ENCODE data around the gene ARRB2. TPM values are rescaled to one million over a fixed set of nuclear protein-coding genes. Genes with fewer than 3 reads are reported as not detected.

Gene ARRB2
- total RNA-seq, 1 donor from 2014 or later = 335 TPM

GRCh38 chr17:4744999-4745969 lies 34.9 kb downstream of the ARRB2 start:
- intact Hi-C loops (cut with micrococcal nuclease) = no loop called here

GRCh38 chr17:4747847-4748246 lies 37.4 kb downstream of the ARRB2 start:
- intact Hi-C loops (cut with micrococcal nuclease) = loop anchor here (1.0 to 2.0 kb wide), 3 partner anchors 8 to 605 kb away; partner anchors contain the start of genes CYB5D2 and ZZEF1

DNA sequence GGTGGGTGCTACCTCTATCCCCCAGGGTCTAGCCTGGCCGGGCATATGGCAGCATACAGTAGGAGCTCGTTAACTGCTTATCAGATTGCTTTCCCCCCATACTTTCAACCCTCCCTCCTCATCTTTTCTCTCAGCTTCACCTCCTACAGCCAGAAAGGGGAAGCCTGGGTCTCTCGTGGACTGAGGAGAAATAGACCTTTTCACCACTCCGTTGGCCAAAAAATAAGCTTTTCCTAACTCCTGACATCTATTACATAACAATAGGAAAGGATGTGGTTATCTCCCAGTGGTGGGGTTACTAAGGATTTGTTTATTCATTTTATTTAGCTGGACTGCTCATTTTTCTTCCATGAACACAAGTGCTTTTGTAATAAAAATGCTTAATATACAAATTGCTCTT lies 38.3 kb downstream of the ARRB2 start:
- intact Hi-C loops (cut with micrococcal nuclease) = loop anchor here (1.0 to 2.0 kb wide), 3 partner anchors 8 to 605 kb away; partner anchors contain the start of genes CYB5D2 and ZZEF1

GRCh38 chr17:4750606-4751005 lies 40.2 kb downstream of the ARRB2 start:
- intact Hi-C loops (cut with micrococcal nuclease) = no loop called here

GRCh38 chr17:4751932-4752331 lies 41.5 kb downstream of the ARRB2 start:
- intact Hi-C loops (cut with micrococcal nuclease) = no loop called here

- intact Hi-C loops (cut with micrococcal nuclease) = no loop called here
Observed at GRCh38 chr17:4753392-4753791, 43.0 kb downstream of the ARRB2 start.

DNA sequence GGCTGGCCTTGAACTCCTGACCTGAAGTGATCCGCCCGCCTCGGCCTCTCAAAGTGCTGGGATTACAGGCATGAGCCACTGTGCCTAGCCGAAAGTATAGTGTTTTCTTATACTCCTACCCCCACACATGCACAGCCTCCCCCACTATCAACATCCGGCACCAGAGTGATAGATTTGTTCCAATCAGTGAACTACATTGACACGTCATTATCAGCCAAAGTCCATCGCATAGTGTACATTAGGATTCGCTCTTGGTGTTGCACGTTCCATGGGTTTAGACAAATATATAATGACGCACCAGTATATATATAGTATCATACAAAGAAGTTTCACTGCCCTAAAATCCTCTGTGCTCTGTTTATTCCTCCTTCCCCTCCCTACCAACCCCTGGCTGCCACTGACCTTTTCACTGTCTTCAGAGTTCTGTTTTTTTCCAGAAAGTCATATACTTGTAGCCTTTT lies 49.4 kb downstream of the ARRB2 start:
- intact Hi-C loops (cut with micrococcal nuclease) = no loop called here

GRCh38 chr17:4764595-4764994 lies 54.2 kb downstream of the ARRB2 start:
- intact Hi-C loops (cut with micrococcal nuclease) = no loop called here

DNA sequence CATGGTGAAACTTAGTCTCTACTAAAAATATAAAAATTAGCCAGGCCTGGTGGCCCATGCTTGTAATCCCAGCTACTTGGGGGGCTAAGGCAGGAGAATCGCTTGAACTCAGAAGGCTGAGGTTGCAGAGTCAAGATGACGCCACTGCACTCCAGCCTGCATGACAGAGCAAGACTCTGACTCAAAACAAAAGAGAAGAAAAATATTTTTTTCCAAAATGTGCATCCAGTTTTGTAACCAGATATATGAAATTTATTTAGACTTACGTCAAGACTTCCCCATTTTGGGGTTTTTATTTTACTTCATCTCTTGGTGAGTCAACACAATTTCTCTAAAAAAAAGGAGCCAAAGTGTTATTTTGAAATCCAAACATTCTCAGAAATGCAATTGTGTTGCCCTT lies 55.8 kb downstream of the ARRB2 start:
- intact Hi-C loops (cut with micrococcal nuclease) = no loop called here

- intact Hi-C loops (cut with micrococcal nuclease) = no loop called here
Observed at GRCh38 chr17:4766723-4767122, 56.3 kb downstream of the ARRB2 start.

DNA sequence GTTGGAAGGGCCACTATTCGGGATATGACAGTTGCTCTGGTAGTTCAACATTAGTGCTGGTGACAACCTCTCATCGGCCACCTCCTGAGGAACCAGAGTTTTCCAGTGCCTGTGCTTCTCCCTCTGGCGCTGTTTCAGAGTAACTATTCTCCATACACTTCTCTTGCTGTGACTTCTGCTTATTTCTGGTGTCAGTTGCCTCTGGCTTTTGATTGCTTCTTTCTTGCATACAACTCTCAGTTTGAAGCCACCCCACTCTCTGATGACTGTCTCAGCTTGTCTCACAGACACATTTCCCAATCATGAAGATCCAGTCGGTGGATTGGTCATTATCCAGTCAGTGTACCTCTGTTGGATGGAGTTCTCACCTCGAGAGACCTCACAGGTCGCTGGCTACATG lies 57.9 kb downstream of the ARRB2 start:
- intact Hi-C loops (cut with micrococcal nuclease) = no loop called here

DNA sequence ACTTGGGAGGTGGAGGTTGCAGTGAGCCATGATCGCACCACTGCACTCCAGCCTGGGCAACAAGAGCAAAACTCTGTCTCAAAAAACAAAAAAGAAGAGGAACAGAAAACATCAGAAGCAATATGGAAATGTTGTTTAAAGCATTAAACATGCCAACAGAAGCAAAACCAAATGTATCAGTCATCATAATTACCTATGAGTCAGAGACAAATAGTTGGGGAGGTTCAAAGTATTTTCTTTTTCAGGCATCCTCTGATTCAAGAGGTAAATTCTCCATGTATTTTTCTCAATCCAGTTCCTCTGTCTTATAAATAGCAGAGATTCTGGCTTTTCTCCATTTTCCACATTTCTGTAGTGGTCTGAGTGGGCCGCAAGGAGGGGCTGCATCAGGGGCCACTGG lies 59.2 kb downstream of the ARRB2 start:
- intact Hi-C loops (cut with micrococcal nuclease) = no loop called here

Other genes starting within 250 kb of the ARRB2 start
- gene SPNS2, start 211.8 kb upstream of the ARRB2 start, total RNA-seq = 0.24 and 0.47 TPM in 2 replicates
- 87.3 and 90.1 TPM in 2 replicates for gene MYBBP1A, start 155.2 kb upstream of the ARRB2 start, total RNA-seq
- not detected in 2 replicates for gene GGT6, start 150.1 kb upstream of the ARRB2 start, total RNA-seq
- gene SMTNL2, start 126.1 kb upstream of the ARRB2 start, total RNA-seq = not detected in 2 replicates
- gene ALOX15, start 69.0 kb upstream of the ARRB2 start, total RNA-seq = not detected in 2 replicates
- 89.6 and 92.0 TPM in 2 replicates for gene PELP1, start 6.5 kb upstream of the ARRB2 start, total RNA-seq
- 20.3 and 22.6 TPM in 2 replicates for gene MED11, start 20.8 kb downstream of the ARRB2 start, total RNA-seq
- gene ZMYND15, start 29.2 kb downstream of the ARRB2 start, total RNA-seq = 0.10 and 0.12 TPM in 2 replicates
- gene CXCL16, start 29.3 kb downstream of the ARRB2 start, total RNA-seq = 3.3 and 4.4 TPM in 2 replicates
- gene TM4SF5, start 61.3 kb downstream of the ARRB2 start, total RNA-seq = 0.22 and 0.83 TPM in 2 replicates
- 0.51 TPM in 1 of 2 replicates, not detected in the other for gene VMO1, start 75.7 kb downstream of the ARRB2 start, total RNA-seq
- gene GLTPD2, start 78.3 kb downstream of the ARRB2 start, total RNA-seq = not detected in 2 replicates
- gene PSMB6, start 85.5 kb downstream of the ARRB2 start, total RNA-seq = 160 and 163 TPM in 2 replicates
- 34.8 and 37.2 TPM in 2 replicates for gene PLD2, start 96.5 kb downstream of the ARRB2 start, total RNA-seq
- gene MINK1, start 122.7 kb downstream of the ARRB2 start, total RNA-seq = 115 and 120 TPM in 2 replicates
- 0.95 and 1.3 TPM in 2 replicates for gene C17orf107, start 188.9 kb downstream of the ARRB2 start, total RNA-seq
- gene CHRNE, start 192.5 kb downstream of the ARRB2 start, total RNA-seq = 0.78 and 0.88 TPM in 2 replicates
- not detected in 2 replicates for gene GP1BA, start 221.6 kb downstream of the ARRB2 start, total RNA-seq
- 95.7 and 96.0 TPM in 2 replicates for gene SLC25A11, start 229.4 kb downstream of the ARRB2 start, total RNA-seq
- 267 and 323 TPM in 2 replicates for gene RNF167, start 229.6 kb downstream of the ARRB2 start, total RNA-seq
- gene PFN1, start 237.9 kb downstream of the ARRB2 start, total RNA-seq = 2,251 and 2,270 TPM in 2 replicates
- 37.9 and 38.1 TPM in 2 replicates for gene ENO3, start 240.5 kb downstream of the ARRB2 start, total RNA-seq